ENCODE results near the gene TP53I13. TPM values are rescaled to one million over a fixed set of nuclear protein-coding genes. Genes with fewer than 3 reads are reported as not detected.
"Not testable (repeated sequence)": the region's sequence is repeated elsewhere in the genome, so short reads cannot be mapped to it uniquely, and the experiment has no call there.

TP53I13 gene
- 118 and 141 TPM in 2 replicates for total RNA-seq (2014; rRNA removed; shearing (Covaris generic))

- DNase-seq (ENCODE audit: low spot score) = peak; percentile 67
Measured at GRCh38 chr17:29568331-29569244, at the start of gene TP53I13. Gene TP53I13, plus strand, starts transcription at chr17:29568701. Its CDS starts 58 bp downstream, at chr17:29568759.

- no peak for DNase-seq (ENCODE audit: low spot score)
Measured at GRCh38 chr17:29524692-29525091, 43.8 kb upstream of the TP53I13 start.

- DNase-seq (ENCODE audit: low spot score) = no peak
Measured at GRCh38 chr17:29526322-29526721, 42.2 kb upstream of the TP53I13 start.

DNA sequence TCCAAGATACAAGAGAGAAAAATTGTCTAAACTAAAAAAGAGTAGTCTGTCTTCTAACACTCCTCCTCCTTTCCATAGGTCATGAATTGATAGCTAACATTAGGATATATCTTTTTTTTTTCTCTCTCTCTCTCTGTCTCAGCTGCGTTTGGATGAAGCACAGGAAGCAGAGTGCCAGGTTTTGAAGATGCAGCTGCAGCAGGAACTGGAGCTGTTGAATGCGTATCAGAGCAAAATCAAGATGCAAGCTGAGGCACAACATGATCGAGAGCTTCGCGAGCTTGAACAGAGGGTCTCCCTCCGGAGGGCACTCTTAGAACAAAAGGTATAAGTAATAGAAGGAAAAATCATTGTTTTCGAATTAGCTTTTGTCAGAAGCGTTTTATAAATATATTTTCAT is 34.5 kb upstream of the TP53I13 start:
- DNase-seq (ENCODE audit: low spot score) = no peak

DNA sequence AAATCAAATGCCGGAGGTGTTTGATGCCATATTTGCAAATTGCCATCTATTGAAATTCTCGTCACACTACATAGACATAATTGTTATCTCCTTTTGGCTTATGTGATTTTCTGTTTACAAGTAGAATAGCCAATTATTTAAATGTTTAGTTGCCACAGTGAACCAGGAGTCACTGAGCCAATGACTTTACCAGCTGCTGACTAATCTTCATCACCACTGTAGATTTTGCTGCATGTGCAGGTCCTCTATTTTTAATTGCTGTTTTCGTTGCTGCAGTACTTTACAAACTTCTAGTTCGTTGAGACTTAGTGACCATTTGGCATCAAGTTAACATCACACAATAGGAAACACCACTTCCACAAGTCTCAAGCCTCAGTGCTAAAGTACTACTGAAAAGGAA is 24.4 kb upstream of the TP53I13 start:
- no peak for DNase-seq (ENCODE audit: low spot score)

GRCh38 chr17:29546085-29546484 is 22.4 kb upstream of the TP53I13 start:
- DNase-seq (ENCODE audit: low spot score) = no peak

- DNase-seq (ENCODE audit: low spot score) = no peak
Measured at GRCh38 chr17:29546830-29547229, 21.7 kb upstream of the TP53I13 start.

- no peak for DNase-seq (ENCODE audit: low spot score)
Measured at GRCh38 chr17:29549177-29549923, 19.2 kb upstream of the TP53I13 start.

DNA sequence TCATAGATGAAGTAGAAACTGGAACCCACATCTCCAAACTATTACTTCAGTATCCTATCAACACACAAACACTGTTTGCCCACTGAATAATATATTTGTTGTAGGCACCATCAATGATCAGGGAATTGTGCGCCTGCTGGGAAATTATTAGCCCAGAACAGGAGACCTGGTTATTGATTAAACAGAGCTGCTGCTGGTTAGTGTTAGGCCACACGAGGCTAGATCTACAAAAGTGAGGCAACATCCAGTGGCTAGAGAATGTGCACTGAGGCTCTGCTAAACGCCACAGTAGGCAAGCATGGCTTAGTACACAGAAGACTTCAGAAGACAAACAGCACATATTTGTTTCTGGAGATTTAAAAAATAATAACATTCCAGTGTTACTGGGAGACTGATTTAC is 12.7 kb upstream of the TP53I13 start:
- peak; percentile 61 for DNase-seq (ENCODE audit: low spot score)

DNA sequence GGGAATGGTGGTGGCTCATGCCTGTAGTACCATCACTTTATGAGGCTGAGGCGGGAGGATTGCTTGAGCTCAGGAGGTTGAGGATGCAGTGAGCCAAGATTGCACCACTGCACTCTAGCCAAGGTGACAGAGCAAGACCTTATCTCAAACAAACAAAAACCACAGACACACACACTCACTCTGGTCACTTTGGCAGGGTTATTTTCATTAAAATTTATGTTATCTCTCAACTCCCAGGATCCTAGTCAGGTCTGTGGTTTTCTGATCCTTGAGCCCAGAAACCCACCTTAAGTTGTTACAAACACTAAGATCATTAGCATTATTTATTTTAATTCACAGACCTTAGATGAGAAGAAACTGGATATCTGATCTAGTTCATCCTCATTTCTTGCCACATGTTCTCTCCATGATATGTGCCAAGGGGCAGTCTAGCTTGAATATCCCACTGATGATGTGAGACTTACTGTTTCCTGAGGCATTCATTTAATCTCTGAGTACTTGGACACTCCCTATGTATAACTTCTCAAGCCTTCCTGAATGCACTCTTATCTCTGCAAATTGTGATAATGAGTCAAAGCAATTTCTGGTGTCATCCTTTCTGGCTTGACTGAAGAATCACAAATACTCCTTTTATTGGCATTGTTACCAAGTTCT is 11.3 kb upstream of the TP53I13 start:
- no peak for DNase-seq (ENCODE audit: low spot score)

- no peak for DNase-seq (ENCODE audit: low spot score)
Measured at GRCh38 chr17:29557739-29558116, 10.8 kb upstream of the TP53I13 start.

GRCh38 chr17:29558139-29558538 is 10.4 kb upstream of the TP53I13 start:
- not testable (repeated sequence) for DNase-seq (ENCODE audit: low spot score)

- DNase-seq (ENCODE audit: low spot score) = no peak
Measured at GRCh38 chr17:29559640-29560039, 8.9 kb upstream of the TP53I13 start.

DNA sequence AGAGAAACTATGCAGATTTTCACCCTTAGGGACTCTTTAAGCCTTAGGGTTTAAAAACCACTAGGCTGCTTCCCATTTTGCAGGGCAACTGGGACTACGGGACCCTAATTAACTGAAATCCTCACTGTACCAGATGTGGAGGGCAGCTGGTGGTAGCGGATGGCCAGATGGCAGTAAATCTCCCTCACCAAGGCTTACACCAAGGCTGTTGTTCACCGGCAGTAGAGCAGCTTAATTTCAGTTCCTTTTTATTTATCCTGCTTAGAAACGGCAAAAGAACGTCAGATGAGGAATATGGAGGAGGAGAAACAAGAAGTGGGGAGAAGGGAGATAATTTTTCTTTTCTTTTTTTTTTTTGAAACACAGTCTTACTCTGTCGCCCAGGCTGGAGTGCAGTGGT is 8.2 kb upstream of the TP53I13 start:
- no peak for DNase-seq (ENCODE audit: low spot score)

DNA sequence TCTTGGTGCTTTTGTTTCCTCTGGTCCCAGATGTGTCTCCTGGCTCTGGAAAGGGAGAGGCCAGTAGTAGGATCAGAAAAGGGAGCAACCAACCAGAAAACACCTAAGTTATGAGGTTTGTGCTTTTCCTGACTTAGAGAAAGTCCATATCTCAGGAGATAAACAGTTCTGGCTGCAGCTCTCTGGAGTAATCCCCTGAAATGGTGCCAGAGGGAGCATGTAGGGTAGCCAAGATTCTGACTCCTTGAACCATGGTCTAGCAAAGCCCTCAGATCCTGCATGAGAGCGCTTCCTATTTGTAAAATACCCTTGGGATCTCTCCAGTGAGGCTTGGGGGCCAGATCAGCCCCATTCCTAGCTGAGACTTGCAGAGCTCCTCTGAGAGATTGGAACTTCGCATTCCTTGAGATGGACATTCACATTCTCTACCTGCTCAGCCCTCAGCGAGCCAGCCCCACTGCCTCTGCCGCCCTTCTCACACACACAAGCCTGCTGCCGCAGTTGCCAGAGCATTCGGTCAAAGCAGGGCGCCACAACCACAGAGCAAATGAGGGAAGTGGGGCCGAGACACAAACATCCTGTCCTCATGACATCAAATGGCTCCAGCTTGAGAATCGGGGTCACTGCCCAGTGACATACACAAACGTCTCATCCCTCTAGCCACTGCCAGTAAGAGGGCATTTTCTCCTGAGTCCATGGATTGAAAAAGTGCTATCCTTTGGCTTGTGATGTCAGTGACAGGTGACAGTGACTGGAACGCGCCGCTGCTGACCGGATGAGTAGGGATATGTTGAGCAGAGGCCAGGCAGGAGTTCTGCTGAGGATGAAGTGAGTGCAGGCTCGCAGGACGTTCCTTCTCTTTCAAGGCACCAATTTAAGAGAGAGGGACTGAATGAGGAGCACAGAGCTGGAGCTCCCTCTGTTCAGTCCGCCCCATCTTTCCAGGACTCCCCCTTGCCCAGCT is 6.7 kb upstream of the TP53I13 start:
- no peak for DNase-seq (ENCODE audit: low spot score)

DNA sequence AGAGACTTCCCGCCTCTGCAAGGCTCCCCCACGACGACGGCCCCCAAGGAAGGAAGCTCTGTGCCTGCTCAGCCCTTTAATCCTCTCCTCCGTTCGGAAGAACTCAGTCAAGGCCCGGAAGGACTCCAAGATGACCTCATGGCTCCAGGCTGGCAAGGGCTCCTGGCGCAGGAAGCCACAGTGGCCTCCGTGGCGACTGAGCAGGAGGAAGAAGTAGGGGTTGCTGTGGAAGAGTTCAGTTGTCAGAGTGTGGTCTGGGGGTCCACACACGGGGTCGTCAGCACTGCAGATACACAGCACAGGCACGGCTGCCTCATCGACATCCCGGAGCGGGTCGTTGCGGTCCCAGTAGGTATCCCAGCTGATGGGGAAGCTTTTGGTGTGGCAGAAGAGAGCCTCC is 5.9 kb upstream of the TP53I13 start:
- no peak for DNase-seq (ENCODE audit: low spot score)

DNA sequence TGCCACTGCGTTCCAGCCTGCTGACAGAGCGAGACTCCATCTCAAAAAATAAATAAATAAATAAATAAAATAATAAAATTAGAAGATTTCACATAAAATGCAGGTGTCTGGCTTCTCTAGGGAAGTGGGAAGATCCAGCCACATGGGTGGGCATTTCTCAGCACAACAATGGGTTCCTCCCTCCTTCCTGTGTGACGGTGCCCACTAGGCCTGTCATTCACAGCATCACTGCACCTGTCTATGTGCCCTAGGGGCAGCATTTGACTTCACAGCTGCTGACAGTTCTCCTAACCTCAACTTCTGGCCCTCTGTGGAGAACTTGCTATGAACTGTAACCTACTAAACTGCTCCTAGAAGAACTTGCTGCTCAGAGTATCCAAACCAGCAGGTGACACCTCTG is 4.7 kb upstream of the TP53I13 start:
- no peak for DNase-seq (ENCODE audit: low spot score)

DNA sequence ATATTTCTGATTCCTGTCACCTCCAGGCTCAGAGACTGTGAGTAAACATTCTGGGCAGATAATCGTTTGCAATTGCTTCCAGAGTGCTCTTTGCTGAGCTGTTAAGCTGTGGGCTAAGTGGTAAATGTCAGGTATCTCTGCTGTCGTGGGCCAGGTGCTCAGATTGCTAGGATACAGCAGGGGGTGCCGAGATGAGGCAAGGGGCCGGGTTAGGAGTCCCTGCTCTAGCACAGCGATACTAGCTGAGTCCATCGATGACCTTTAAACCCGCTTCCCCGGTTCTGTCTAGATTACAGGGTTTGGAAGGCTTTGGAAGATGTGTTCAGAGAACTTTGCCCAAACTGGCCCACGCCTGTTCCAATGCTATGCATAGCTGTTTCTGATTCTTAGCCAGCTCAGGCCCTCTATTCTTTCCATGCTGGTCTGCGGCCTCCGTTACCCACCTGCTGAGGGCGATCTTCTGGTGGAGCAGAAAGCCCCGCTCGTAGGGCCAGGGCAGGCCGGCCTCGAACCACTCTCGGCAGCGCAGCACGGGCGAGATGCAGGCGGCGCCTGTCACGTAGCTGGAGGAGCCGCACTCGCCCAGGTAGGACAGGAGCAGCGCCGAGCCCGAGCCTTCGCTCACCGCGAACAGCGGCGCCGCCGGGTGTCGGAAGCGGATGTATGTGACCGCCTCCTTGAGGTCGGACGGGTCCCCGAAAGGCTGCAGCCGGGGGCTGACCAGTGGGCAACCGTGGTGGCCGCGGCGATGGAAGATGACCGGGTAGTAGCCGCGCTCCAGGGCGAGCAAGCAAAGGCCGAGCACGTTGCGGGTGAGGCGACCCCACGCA is 2.6 kb upstream of the TP53I13 start:
- DNase-seq (ENCODE audit: low spot score) = peak; percentile 64

DNA sequence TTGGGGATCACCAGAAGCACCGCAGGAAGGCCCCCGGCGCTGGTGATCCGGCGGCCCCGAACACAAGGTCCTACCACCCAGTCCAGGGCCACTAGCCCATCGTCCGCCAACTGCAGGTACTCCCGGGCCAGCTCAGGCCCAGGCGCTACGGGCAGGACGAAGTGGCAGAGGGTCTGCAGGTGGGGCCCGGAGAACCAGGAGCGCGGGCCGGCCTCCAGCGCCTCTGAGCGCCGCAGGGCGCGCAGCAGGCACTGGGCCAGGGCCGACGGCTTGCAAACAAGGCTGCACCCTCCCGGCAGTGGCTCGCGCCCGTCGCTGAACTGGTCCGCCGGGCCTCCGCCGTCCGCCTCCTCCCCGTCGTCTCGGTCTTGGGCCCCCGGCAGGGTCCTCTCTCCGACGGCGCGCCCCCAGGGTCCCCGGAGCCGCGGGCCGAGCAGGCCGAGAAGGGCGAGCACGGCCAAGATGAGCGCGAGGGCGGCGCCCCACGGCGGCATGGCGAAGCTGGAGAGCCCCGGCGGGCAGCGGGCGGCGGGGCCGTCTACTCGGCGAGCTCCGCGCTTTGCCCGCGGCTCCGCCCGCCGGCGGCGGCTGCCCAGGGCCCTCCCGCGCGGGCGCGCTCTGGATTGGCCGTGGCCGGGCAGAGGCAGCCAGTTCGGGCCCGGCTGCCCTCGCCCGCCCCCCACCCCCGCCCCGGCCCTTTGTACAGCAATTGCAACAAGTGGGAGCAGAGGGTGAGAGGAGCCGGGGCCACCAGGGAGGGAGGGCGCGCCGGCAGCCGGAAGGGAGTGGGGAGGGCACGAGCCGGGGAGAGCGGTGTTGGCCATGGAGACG is 1.8 kb upstream of the TP53I13 start, which contains the start of gene ABHD15:
ABHD15 (minus strand) TSS at position 565 of the 831 bp plus-strand sequence; CDS start at position 494, 71 bp downstream.
- DNase-seq (ENCODE audit: low spot score) = peak; percentile 86

Data from HT-29 (cell line).